ENCODE measurements around the gene PLXND1.
"Not testable (repeated sequence)": the region's sequence is repeated elsewhere in the genome, so short reads cannot be mapped to it uniquely, and the experiment has no call there.

PLXND1 gene, protein sequence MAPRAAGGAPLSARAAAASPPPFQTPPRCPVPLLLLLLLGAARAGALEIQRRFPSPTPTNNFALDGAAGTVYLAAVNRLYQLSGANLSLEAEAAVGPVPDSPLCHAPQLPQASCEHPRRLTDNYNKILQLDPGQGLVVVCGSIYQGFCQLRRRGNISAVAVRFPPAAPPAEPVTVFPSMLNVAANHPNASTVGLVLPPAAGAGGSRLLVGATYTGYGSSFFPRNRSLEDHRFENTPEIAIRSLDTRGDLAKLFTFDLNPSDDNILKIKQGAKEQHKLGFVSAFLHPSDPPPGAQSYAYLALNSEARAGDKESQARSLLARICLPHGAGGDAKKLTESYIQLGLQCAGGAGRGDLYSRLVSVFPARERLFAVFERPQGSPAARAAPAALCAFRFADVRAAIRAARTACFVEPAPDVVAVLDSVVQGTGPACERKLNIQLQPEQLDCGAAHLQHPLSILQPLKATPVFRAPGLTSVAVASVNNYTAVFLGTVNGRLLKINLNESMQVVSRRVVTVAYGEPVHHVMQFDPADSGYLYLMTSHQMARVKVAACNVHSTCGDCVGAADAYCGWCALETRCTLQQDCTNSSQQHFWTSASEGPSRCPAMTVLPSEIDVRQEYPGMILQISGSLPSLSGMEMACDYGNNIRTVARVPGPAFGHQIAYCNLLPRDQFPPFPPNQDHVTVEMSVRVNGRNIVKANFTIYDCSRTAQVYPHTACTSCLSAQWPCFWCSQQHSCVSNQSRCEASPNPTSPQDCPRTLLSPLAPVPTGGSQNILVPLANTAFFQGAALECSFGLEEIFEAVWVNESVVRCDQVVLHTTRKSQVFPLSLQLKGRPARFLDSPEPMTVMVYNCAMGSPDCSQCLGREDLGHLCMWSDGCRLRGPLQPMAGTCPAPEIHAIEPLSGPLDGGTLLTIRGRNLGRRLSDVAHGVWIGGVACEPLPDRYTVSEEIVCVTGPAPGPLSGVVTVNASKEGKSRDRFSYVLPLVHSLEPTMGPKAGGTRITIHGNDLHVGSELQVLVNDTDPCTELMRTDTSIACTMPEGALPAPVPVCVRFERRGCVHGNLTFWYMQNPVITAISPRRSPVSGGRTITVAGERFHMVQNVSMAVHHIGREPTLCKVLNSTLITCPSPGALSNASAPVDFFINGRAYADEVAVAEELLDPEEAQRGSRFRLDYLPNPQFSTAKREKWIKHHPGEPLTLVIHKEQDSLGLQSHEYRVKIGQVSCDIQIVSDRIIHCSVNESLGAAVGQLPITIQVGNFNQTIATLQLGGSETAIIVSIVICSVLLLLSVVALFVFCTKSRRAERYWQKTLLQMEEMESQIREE (N-terminal part only)

DNA sequence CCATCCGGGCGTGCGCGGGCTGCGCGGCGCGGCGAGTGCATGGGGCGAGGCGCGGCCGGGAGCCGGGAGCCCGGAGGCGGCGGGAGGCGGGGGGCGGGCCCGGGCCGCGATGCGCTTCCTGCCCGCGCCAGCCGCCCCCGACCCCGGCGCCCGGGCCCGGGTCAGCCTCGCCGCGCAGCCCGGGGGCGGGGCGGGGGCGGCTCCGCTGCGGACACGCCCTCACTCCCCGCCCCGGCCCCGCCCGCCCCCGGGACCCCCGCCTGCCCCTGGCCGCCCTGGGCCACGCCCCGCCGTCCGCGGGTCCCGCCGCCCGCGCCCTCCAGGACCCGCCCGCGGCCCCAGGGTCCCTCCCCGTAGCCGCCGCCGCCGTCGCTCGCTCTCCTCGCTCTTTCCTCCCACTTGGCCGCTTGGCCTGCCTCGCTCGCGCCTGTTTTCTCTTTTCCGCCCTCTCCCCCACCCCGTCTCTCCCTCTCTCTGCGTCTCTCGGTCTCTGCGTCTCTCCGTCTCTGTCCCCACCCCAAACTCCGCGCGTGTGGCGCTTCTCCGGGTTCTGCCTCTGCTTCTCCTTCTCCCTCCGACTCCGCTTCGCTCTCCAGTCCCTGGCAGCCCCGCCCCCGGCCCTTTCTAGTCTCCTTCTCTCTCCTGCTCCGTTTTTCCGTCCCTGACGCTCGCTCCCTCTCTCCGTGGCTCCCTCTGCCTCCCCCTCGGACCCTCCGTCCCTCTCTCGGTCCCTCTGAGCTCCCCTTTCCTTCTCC, at the start of gene PLXND1:
TSS of gene PLXND1 (minus strand) at position 41 of the 755 bp plus-strand sequence. CDS start at position 4, 37 bp downstream.
- peak; percentile 77 for DNase-seq

DNA sequence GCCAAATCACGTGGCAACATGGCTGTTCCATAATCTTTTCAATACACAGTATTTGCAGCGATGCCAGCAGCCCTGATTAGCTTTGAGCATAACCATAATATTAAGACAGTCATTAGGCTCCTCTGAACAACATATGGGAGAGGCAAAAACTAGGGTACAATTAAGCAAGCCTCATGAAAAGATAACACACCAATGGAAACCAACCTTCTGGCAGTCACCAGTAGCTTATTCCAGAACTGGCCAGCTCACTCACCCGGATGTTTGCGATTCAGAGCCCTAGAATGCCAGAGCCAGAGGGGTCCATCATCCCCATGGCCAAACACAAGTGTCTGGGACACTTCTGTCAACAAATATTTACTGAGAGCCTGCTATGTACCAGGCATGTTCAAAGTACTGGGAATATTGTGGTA, 48.8 kb upstream of the PLXND1 start:
- DNase-seq, result no peak

DNA sequence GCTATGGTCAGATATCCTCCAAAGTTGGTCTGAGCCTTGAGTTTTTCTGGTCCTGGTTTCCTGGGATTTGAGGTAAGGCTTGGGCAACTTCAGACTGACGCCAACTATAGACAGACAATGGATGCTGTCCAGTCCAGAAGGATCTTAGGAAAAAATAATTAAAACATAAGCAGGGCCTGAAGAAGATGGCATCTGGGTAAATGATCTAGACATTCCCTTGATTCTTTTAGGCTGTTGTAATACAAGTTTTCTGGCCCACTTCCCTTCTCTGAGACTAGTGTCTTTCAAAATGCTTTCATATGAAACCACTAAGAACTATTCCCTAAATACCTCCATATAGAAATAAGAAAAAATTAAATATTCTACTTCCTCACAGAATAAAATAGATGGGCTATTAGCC, 47.7 kb upstream of the PLXND1 start:
- DNase-seq, result no peak

DNA sequence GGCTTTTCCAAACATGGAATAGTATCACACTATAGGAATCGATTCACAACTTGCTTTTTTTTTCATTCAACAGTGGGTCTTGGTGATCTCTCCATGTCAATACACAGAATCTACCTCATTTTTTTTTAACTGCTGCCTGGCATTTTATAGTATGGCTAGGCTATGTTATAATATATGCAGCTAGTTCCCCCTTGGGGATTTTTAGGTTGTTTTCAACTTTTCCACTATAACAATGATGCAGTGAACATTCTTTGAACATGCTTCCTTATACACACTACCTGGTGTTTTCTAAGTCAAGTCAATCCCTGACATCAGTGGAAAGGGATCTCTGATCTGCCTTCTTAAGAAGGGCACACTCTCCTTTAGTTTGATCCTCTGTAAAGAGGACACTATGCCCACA, 46.5 kb upstream of the PLXND1 start:
- no peak for DNase-seq

DNA sequence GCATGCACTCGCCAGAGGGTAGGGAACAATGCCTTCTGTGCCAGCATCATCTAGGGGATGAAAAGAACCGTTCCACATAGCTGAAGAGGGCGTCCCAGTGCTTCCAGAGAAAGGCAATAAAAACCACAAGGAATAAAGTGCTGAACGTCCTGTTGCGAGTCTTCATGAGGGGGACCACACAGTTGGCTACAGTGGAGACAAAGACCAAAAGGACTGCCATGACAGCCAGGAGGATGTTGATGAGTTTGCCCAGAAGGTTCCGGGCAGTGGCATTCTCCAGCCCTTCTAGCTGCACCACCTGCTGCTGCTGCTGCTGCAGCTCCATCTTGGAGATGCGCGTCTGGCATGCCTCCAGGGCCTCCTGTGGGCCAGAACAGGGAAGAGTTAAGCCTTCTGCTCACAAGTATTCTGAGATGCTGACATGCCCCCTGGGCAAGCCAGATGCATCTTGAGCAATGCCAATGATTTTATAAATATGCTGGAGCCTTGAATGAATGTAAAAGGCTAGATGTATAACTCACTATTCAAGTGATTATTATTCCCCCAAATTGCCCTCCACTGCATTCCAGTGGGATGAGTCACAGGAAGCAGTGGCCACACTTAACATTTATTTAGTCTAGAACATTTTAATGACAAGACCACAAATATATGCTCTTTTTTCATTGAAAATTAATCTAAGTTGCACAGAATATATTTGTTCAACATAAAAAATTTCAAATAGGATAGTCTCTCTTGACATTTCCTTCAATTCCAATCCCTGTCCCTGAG, 45.1 kb upstream of the PLXND1 start:
- no peak for DNase-seq

DNA sequence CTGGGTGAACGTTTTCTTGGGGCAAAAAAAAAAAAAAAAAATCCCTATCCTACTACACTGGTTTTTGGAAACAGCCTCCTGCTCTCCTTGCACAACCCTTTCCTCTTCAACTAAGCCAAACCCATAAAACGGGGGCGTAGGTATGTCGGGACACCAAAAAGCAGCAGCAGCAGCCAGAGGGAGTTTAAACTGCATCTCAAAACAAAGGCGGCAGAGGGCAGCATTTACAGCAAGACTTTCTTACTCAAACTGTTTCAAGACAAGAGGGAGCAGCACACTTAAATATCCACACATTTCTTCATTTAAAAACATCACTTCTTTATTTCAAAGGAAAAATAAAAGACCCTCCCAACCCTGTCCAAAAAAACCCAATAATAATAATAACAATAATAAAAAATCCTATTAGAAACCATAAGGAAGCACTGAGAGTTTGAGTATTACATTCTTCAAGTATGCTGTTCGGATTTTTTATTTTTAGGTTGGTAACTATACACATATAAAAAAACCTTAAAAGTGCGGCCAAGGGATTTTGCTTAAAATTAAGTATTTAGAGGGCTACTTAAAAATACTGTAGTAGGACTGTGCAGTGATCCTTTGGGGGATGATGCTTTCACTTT, 43.9 kb upstream of the PLXND1 start:
- peak; percentile 60 for DNase-seq

DNA sequence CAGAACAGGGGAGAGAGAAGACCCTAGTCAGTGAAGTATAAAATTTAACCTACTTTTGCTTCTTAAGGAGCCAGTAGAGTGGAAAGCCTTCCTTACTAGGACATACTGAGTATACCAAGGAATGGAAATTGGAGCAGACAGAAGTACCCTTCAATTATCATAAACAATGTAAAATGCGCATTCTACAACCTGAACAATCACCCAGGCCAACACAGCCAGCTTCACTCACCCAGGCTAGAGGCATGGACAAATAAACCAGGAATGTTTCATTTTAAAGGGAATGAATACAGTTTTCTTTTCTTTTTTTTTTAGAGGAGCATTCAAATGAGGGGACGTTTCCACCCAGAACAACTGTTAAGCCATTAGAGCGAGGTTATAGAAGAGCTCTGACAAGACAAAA, 41.9 kb upstream of the PLXND1 start:
- DNase-seq, result no peak

DNA sequence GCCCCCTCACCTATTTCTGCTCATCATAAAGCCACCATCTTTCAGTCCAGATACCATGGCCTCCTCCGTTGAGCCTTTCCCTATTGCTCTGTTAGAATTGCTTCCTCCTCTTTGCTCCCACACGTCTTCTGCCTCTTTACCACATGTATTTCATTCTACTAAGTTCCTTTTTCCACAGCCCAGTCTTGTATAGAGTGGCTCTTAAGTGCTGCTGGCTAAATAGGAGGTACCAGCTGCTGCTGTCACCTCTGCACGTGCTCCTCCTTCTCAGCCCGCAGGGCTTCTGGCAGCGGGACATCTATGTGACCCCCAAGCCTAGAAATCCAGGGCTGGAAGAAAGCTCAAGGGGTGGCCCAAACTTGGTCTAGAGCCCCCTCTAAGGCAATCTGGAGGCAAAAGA, 38.8 kb upstream of the PLXND1 start:
- no peak for DNase-seq

DNA sequence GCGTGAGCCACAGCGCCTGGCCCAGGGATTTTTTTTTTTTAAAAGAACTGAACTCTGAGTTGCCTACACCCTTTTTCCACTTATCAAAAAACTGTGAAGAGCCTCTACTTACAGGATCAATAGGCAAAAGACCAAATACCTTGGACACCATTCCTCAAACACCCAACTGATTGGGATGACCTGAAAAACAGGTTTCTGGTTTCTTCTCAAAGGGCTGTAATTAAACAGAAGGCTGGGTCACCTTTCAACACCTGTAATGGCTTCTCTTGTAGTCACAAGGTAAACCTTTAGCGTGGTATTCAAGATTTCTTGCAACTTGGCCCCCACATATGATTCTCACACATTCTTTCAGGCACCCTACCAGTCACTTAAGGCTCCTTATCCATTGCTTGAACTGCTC, 38.4 kb upstream of the PLXND1 start:
- no peak for DNase-seq

DNA sequence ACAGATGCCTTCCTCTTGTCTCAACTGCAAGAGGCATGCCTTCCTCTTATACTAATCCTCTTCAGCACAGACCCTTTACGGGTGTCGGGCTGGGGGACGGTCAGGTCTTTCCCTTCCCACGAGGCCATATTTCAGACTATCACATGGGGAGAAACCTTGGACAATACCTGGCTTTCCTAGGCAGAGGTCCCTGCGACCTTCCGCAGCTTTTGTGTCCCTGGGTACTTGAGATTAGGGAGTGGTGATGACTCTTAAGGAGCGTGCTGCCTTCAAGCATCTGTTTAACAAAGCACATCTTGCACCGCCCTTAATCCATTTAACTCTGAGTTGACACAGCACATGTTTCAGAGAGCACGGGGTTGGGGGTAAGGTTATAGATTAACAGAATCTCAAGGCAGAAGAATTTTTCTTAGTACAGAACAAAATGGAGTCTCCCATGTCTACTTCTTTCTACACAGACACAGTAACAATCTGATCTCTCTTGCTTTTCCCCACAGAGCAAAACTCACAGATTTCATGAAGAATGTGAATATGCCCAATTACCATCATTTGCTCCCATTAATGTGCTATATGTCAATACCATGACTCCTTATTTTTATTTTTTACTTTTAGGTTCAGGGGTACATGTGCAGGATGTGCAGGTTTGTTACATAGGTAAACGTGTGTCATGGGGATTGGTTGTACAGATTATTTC, 35.2 kb upstream of the PLXND1 start:
- not testable (repeated sequence) for DNase-seq

DNA sequence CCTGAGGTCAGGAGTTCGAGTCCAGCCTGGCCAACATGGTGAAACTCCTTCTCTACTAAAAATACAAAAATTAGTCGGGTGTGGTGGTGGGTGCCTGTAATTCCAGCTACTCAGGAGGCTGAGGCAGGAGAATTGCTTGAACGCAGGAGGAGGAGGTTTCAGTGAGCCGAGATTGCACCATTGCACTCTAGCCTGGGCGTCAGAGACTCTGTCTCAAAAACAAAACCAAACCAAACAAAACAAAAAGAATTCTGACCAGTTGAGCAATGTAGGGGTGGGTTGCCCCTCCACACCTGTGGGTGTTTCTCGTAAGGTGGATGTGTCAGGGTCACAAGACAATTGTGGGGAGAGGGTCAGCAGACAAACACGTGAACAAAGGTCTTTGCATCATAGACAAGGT, 34.5 kb upstream of the PLXND1 start:
- DNase-seq, result not testable (repeated sequence)

DNA sequence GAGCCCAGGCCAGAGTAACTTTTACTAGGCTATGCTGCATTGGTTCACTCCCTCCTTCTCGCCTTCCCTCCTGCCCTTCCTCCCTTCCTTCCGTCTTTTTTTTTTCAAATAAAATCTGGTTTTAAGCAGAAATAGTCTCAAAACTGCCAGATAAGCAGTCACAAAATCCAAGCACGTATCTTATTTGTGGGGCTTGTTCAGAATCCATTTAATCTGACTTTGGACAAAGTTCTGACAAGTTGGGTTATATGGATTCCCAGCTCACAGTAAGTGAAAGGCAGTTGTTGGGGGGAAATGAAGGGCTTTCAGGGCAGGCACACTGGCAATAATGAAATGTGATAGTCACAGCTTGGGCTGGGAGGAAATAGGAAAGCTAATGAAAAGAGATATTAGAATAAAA, 32.0 kb upstream of the PLXND1 start:
- DNase-seq, result no peak

DNA sequence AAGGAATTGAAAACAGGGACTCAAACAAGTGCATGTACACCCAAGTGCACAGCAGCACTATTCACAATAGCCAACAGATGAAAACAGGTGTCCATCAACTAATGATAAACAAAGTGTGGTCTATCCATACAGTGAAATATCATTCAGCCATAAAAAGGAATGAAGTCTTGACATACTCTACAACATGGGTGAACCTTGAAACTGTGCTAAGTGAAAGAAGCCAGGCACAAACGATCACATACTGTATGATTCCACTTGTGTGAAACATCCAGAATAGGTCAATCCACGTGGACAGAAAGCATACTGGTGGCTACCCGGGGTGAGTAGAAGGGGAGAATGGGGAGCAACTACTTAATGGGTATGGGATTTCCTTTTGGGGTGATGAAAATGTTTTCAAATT, 29.6 kb upstream of the PLXND1 start:
- DNase-seq, result no peak

DNA sequence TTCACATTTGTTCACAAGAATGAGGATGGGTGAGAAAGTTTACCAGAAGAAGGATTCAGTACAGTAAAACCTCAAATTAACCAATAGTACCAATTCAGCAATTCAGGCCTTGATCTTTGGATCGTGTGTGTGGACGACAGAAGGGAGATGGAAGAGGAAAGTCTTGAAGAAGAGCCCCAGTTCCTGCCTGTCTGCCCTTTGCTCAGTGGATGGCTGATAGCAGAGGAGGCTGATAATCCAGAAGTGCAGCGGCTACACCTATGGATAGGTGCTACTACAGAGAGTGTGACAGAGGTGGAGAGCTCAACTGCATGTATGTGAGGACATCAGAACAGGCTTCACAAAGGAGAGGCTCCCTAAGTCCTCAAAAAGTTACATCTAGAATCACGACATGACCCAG, 29.2 kb upstream of the PLXND1 start:
- DNase-seq, result no peak

DNA sequence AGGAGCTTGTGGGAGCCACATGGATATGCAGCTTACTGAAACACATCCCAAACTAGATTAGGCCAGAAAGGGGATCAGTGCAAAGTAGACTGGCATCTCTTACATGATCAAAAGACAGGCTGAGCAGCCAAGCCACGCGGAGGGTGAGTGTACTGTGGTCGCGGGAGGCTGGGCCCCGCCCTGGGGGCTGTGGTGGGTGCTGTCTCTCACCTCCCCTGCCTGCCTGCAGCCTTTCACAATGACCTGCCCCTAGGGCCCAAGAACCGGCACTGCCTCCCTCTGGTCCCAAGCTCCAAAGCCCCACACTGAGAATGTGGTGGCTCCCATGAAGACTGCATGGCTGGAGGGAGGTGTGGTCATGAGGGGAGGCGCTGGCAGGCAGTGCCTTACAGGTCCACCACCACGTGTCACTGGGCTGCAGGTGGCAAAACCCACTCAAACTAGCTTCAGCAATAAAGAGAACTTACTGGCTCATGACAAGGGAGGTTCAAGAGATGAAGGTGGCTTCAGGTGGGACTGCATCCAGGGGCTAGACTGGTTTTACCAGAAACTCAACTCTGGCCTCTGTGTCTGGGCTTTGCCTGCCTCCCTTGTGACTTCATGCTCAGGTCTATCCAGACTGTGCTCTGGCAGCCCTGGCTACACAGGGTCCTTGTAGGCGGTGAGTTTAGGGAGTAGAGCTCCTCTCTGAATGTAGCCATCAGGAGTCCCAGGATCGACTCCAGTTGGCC, 27.4 kb upstream of the PLXND1 start:
- no peak for DNase-seq

DNA sequence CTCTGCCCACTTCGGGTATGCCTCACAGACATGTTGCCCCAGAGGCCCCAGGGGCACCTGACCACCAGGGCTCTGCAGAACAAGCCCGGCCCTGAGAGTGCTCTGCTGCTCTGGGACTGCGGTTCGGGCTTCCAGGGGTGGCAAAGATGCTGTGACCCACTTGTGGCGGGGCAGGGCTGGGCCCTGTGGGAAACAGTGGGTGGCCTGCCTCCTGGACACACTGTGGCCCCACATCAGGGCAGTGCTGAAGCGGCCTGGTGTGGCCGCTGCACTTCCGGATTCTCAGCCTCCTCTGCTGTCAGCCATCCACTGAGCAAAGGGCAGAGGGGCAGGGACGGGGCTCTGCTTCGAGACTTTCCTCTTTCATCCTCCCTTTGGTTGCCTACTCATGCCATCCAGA, 26.5 kb upstream of the PLXND1 start:
- no peak for DNase-seq

DNA sequence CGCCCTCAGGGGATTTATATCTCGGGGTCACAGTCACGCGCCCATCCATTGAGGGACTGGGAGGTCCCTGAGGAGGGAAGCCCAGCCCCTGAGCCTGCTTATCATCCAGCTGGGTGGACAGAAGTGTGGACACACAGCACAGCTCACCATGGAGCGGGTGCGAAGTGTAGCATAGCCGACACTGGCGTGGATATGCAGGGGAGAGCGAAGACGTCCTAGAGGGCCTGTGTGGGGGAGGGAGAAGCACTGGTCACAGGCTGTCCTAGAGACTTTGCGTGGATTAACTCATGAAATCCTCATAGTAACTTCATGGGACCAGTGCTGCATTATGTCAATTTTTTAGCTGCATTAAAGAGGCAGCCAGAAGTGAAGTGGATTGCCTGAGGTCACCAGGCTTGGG, 26.1 kb upstream of the PLXND1 start:
- DNase-seq, result no peak

DNA sequence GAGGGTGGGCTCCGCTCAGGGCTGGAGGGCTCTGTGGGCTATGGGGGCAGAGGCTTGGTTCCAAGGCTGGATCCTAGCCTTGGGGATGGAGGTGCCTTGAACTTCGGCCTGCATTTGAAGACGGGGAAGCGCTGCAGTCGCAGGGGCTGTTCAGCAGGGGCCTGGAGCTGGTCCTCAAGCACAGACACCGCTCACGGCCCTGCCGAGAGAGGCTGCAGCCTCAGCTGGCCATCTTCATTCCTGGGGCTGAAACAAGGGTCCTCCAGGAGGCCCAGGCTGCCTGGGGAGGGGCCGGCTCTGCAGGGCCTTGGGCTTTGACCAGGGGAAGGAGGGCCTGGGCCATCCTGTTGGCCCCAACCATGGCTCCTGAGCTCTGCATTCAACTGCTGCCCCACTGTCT, 25.6 kb upstream of the PLXND1 start:
- no peak for DNase-seq

DNA sequence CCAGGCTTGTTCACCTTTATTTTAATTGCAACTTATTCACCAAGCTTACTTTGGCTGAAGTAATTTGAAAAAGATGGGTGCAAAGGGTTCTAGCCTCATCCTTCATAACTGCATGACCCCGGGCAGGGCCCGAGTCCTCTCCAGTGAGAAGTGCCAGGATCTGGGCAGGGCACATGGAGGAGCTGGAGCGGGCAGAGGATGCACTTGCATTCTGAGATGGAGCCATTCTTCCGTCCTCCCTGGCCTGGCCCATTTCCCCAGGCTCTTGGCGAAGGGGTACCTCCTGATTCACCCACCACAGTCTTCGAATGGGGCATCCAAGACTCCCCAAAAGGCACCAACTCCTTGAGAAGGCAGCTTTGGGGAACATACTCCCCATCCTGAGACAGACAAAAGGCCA, 22.5 kb upstream of the PLXND1 start:
- no peak for DNase-seq

DNA sequence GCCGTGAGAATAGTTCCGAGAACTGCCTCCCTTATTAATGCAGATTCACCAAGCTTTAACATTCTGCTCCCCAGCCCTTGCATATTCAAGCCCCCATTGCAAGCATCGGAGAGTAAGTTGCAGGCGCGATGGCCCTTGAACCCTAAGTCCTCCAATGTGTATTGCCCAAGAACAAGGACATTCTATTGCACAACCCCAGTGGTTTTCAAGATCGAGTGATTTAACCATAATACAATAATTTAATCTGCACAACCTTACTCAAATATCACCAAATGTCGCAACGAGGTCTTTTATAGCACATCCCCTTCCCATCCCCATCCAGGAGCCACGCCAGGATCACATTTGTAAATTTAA, 21.7 kb upstream of the PLXND1 start:
- no peak for DNase-seq
